GM19023 (cell line): ENCODE data around the gene ZNF668.
"Not testable (repeated sequence)": the region's sequence is repeated elsewhere in the genome, so short reads cannot be mapped to it uniquely, and the experiment has no call there.

Experiments used
- ATAC-seq: cut with Tn5 transposase; IDR thresholded peaks from one replicate; pipeline ENCODE4 v1.9.1; 2021; ENCODE audit warnings: mild to moderate bottlenecking, moderate library complexity; ENCODE audit not compliant: unreplicated experiment

ZNF668 gene

GRCh38 chr16:31061126-31061812 is 12.8 kb downstream of the ZNF668 start:
- ATAC-seq, result no peak

GRCh38 chr16:31055613-31056012 is 18.4 kb downstream of the ZNF668 start:
- no peak for ATAC-seq

- ATAC-seq, result no peak
Observed at GRCh38 chr16:31052114-31052513, 21.9 kb downstream of the ZNF668 start.

- ATAC-seq, result no peak
Observed at GRCh38 chr16:31050280-31051030, 23.6 kb downstream of the ZNF668 start.

- no peak for ATAC-seq
Observed at GRCh38 chr16:31043898-31044481, 30.1 kb downstream of the ZNF668 start.

- no peak for ATAC-seq
Observed at GRCh38 chr16:31043352-31043751, 30.7 kb downstream of the ZNF668 start.

GRCh38 chr16:31042866-31043265 is 31.2 kb downstream of the ZNF668 start:
- no peak for ATAC-seq

GRCh38 chr16:31038993-31039392 is 35.0 kb downstream of the ZNF668 start:
- no peak for ATAC-seq

GRCh38 chr16:31036691-31037090 is 37.3 kb downstream of the ZNF668 start:
- ATAC-seq, result no peak

- peak; percentile 41 for ATAC-seq
Observed at GRCh38 chr16:31033709-31034492, 40.1 kb downstream of the ZNF668 start.

GRCh38 chr16:31032736-31033708 is 41.0 kb downstream of the ZNF668 start, which contains the start of gene STX4:
TSS of gene STX4 (plus strand) at chr16:31033558. CDS start at chr16:31033806, 248 bp downstream.
- peak; percentile 72 for ATAC-seq

- no peak for ATAC-seq
Observed at GRCh38 chr16:31031276-31031675, 42.8 kb downstream of the ZNF668 start.

GRCh38 chr16:31029272-31029671 is 44.8 kb downstream of the ZNF668 start:
- no peak for ATAC-seq

GRCh38 chr16:31025339-31025738 is 48.7 kb downstream of the ZNF668 start:
- no peak for ATAC-seq

GRCh38 chr16:31023627-31024226 is 50.3 kb downstream of the ZNF668 start:
- ATAC-seq, result no peak

GRCh38 chr16:31023252-31023602 is 50.8 kb downstream of the ZNF668 start:
- no peak for ATAC-seq

GRCh38 chr16:31022544-31023251 is 51.3 kb downstream of the ZNF668 start:
- no peak for ATAC-seq

GRCh38 chr16:31020536-31020935 is 53.5 kb downstream of the ZNF668 start:
- no peak for ATAC-seq

- not testable (repeated sequence) for ATAC-seq
Observed at GRCh38 chr16:31017756-31018155, 56.3 kb downstream of the ZNF668 start.
